HEK293 (cell line): ENCODE results near the gene RGL2.

ENCODE experiments used
- CTCF ChIP-seq: fragments of 450-650 bp; formaldehyde crosslinking; IDR thresholded peaks from 2 replicates; pipeline ENCODE4 v1.5.1; 2016; ENCODE audit warnings: missing biosample characterization, missing genetic modification characterization
- ELK4 ChIP-seq: IDR thresholded peaks from 2 replicates; pipeline ENCODE4 v1.6.1; 2011; ENCODE audit warnings: mild to moderate bottlenecking, low read depth, low read length, borderline replicate concordance
- FEZF1 ChIP-seq: fragments of 450-650 bp; formaldehyde crosslinking; IDR thresholded peaks from 2 replicates; pipeline ENCODE4 v1.5.1; 2016; ENCODE audit warnings: missing biosample characterization, missing genetic modification characterization
- GLIS1 ChIP-seq: fragments of 450-650 bp; formaldehyde crosslinking; IDR thresholded peaks from 2 replicates; pipeline ENCODE4 v1.5.1; 2016; ENCODE audit warnings: missing biosample characterization, missing genetic modification characterization
- HOXD13 ChIP-seq: sonication (generic); formaldehyde crosslinking; IDR thresholded peaks from 2 replicates; pipeline ENCODE4 v1.8.0; 2022; ENCODE audit warnings: missing genetic modification reagents, borderline replicate concordance
- INSM2 ChIP-seq: fragments of 450-650 bp; formaldehyde crosslinking; IDR thresholded peaks from 2 replicates; pipeline ENCODE4 v1.5.1; 2016; ENCODE audit warnings: missing biosample characterization, missing genetic modification characterization
- KLF7 ChIP-seq: fragments of 450-650 bp; formaldehyde crosslinking; IDR thresholded peaks from 2 replicates; pipeline ENCODE4 v1.5.1; 2016; ENCODE audit warnings: missing biosample characterization, missing genetic modification characterization, borderline replicate concordance
- PRDM1 ChIP-seq: fragments of 450-650 bp; formaldehyde crosslinking; IDR thresholded peaks from 2 replicates; pipeline ENCODE4; 2016; ENCODE audit warnings: missing biosample characterization, missing genetic modification characterization
- SCRT2 ChIP-seq: fragments of 450-650 bp; formaldehyde crosslinking; IDR thresholded peaks from 2 replicates; pipeline ENCODE4 v1.5.1; 2016; ENCODE audit warnings: missing biosample characterization, missing genetic modification characterization
- SETDB1 ChIP-seq: IDR thresholded peaks from one replicate; pipeline ENCODE4 v1.6.1; 2017; ENCODE audit warnings: mild to moderate bottlenecking, low read length, moderate library complexity, mixed read lengths; ENCODE audit not compliant: insufficient read length
- WT1 ChIP-seq: fragments of 450-650 bp; formaldehyde crosslinking; IDR thresholded peaks from 2 replicates; pipeline ENCODE4 v1.5.1; 2016; ENCODE audit warnings: missing biosample characterization, missing genetic modification characterization
- ZBTB1 ChIP-seq: fragments of 450-650 bp; formaldehyde crosslinking; IDR thresholded peaks from 2 replicates; pipeline ENCODE4 v1.5.1; 2016; ENCODE audit warnings: missing biosample characterization, missing genetic modification characterization
- ZBTB20 ChIP-seq: fragments of 450-650 bp; formaldehyde crosslinking; IDR thresholded peaks from 2 replicates; pipeline ENCODE4 v1.5.1; 2016; ENCODE audit warnings: missing biosample characterization, missing genetic modification characterization
- ZBTB21 ChIP-seq: fragments of 450-650 bp; formaldehyde crosslinking; IDR thresholded peaks from 2 replicates; pipeline ENCODE4 v1.5.1; 2017; ENCODE audit warnings: missing biosample characterization, missing genetic modification characterization
- ZBTB26 ChIP-seq: fragments of 450-650 bp; formaldehyde crosslinking; optimal IDR thresholded peaks from 2 replicates; pipeline ENCODE3; 2016; ENCODE audit warnings: missing biosample characterization, mild to moderate bottlenecking, missing genetic modification characterization
- ZBTB48 ChIP-seq: fragments of 450-650 bp; formaldehyde crosslinking; IDR thresholded peaks from 2 replicates; pipeline ENCODE4 v1.5.1; 2016; ENCODE audit warnings: missing biosample characterization, missing genetic modification characterization
- ZBTB6 ChIP-seq: fragments of 450-650 bp; formaldehyde crosslinking; IDR thresholded peaks from 2 replicates; pipeline ENCODE4 v1.5.1; 2017; ENCODE audit warnings: missing biosample characterization, missing genetic modification characterization
- ZNF114 ChIP-seq: fragments of 450-650 bp; formaldehyde crosslinking; IDR thresholded peaks from 2 replicates; pipeline ENCODE4 v1.5.0; 2017; ENCODE audit warnings: missing biosample characterization, missing genetic modification characterization
- ZNF174 ChIP-seq: fragments of 450-650 bp; formaldehyde crosslinking; IDR thresholded peaks from 2 replicates; pipeline ENCODE4 v1.5.0; 2017; ENCODE audit warnings: missing biosample characterization, mild to moderate bottlenecking, missing genetic modification characterization
- ZNF18 ChIP-seq: fragments of 450-650 bp; formaldehyde crosslinking; IDR thresholded peaks from 2 replicates; pipeline ENCODE4 v1.5.1; 2016; ENCODE audit warnings: missing biosample characterization, missing genetic modification characterization
- ZNF335 ChIP-seq: fragments of 450-650 bp; formaldehyde crosslinking; conservative IDR thresholded peaks from 2 replicates; pipeline ENCODE4 v1.5.1; 2016; ENCODE audit warnings: missing biosample characterization, missing genetic modification characterization
- ZNF48 ChIP-seq: fragments of 450-650 bp; formaldehyde crosslinking; IDR thresholded peaks from 2 replicates; pipeline ENCODE4 v1.5.1; 2016; ENCODE audit warnings: missing biosample characterization, missing genetic modification characterization
- ZNF501 ChIP-seq: fragments of 450-650 bp; formaldehyde crosslinking; IDR thresholded peaks from 2 replicates; pipeline ENCODE4 v1.5.1; 2016; ENCODE audit warnings: missing biosample characterization, missing genetic modification characterization
- ZNF510 ChIP-seq: fragments of 450-650 bp; formaldehyde crosslinking; IDR thresholded peaks from 2 replicates; pipeline ENCODE4 v1.5.1; 2018; ENCODE audit warnings: mild to moderate bottlenecking, missing genetic modification characterization, missing biosample characterization; ENCODE audit not compliant: insufficient replicate concordance
- ZNF514 ChIP-seq: fragments of 450-650 bp; formaldehyde crosslinking; IDR thresholded peaks from 2 replicates; pipeline ENCODE4 v1.5.1; 2016; ENCODE audit warnings: missing biosample characterization, missing genetic modification characterization
- ZNF555 ChIP-seq: fragments of 450-650 bp; formaldehyde crosslinking; conservative IDR thresholded peaks from 2 replicates; pipeline ENCODE4 v1.5.1; 2017; ENCODE audit warnings: missing biosample characterization, mild to moderate bottlenecking, missing genetic modification characterization, inconsistent platforms
- ZNF692 ChIP-seq: fragments of 450-650 bp; formaldehyde crosslinking; IDR thresholded peaks from 2 replicates; pipeline ENCODE4 v1.5.1; 2016; ENCODE audit warnings: missing biosample characterization, missing genetic modification characterization
- ZNF776 ChIP-seq: fragments of 450-650 bp; formaldehyde crosslinking; IDR thresholded peaks from 2 replicates; pipeline ENCODE4 v1.5.0; 2017; ENCODE audit warnings: missing biosample characterization, missing genetic modification characterization, borderline replicate concordance
- ZNF791 ChIP-seq: fragments of 450-650 bp; formaldehyde crosslinking; IDR thresholded peaks from 2 replicates; pipeline ENCODE4 v1.5.1; 2016; ENCODE audit warnings: missing biosample characterization, missing genetic modification characterization

RGL2 gene

GRCh38 chr6:33317669-33318425 lies 19.1 kb upstream of the RGL2 start, which contains the start of gene ZBTB22 (continued):
- peak; percentile 27; the same call in 1 of the 2 replicates for TF ChIP-seq INSM2 (tag by site-specific recombination)
- TF ChIP-seq FEZF1 (tag by site-specific recombination): no peak; the same call in 1 of the 2 replicates
- no peak for TF ChIP-seq ZNF776 (tag by site-specific recombination)
- TF ChIP-seq ZNF48 (tag by site-specific recombination): no peak
- no peak for TF ChIP-seq SCRT2
- peak; percentile 56 for TF ChIP-seq GLIS1 (tag by site-specific recombination)
- peak; percentile 28 for TF ChIP-seq ZBTB26 (tag by site-specific recombination)
- TF ChIP-seq ZNF501 (tag by site-specific recombination): no peak
- TF ChIP-seq ZNF514: no peak
- TF ChIP-seq ZBTB6 (tag by site-specific recombination): no peak
- no peak for TF ChIP-seq ZNF18
- TF ChIP-seq ZNF114 (tag by site-specific recombination): no peak
- no peak for TF ChIP-seq ZNF174 (tag by site-specific recombination)
- no peak for TF ChIP-seq HOXD13
- TF ChIP-seq SETDB1: no peak
- TF ChIP-seq ZBTB21: peak; percentile 69
- no peak for TF ChIP-seq ZBTB48 (tag by site-specific recombination)
- TF ChIP-seq ZNF555 (tag by site-specific recombination): no peak
- TF ChIP-seq ZNF692: peak; percentile 99
- no peak for TF ChIP-seq ZNF791
- no peak for TF ChIP-seq CTCF (tag by site-specific recombination)
- peak; percentile 26; the same call in 1 of the 2 replicates for TF ChIP-seq ZBTB20 (tag by site-specific recombination)
- TF ChIP-seq WT1 (tag by site-specific recombination): no peak; the same call in 1 of the 2 replicates
- peak; percentile 33 for TF ChIP-seq PRDM1 (tag by site-specific recombination)
- no peak for TF ChIP-seq ZNF510 (tag by site-specific recombination)
- no peak for TF ChIP-seq ELK4
- no peak for TF ChIP-seq ZBTB1 (tag by site-specific recombination)
- TF ChIP-seq ZNF335: peak; percentile 97
- TF ChIP-seq KLF7: peak; percentile 46; the same call in 1 of the 2 replicates
